Astrocyte (in vitro differentiated cells and primary cell): ENCODE results near the gene SLC35F5.

Experiments
- EZH2 ChIP-seq: IDR thresholded peaks from 2 replicates; pipeline ENCODE4 v1.6.1; 2012; ENCODE audit warnings: mild to moderate bottlenecking, low read length, inconsistent platforms; ENCODE audit not compliant: insufficient read depth
- TF ChIP-seq, protein P1 (sequence below): IDR thresholded peaks from 2 replicates; pipeline ENCODE4 v1.5.1; 2011; ENCODE audit warnings: low read depth, mild to moderate bottlenecking, inconsistent platforms, low read length, moderate library complexity; ENCODE audit not compliant: insufficient read depth

DNA sequence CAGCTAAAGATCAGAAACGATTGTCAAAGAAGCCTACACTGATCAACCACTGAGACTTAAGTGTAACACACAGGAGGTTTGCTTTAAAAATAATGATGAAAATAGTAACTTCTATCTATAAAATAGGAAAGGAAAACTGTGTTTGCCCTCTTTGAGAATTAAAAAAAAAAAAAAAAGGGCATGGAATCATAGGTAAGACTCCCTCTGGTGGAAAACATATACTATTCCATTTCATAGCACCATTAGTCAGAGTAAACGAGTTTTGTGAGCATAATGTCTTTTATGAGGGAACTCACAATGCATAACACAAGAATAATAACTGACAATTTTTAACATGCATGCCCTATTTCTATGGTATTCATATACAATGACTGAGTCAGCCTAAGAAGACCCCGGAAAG, 36.3 kb downstream of the SLC35F5 start:
- TF ChIP-seq EZH2, result no peak
- TF ChIP-seq, protein P1, sequence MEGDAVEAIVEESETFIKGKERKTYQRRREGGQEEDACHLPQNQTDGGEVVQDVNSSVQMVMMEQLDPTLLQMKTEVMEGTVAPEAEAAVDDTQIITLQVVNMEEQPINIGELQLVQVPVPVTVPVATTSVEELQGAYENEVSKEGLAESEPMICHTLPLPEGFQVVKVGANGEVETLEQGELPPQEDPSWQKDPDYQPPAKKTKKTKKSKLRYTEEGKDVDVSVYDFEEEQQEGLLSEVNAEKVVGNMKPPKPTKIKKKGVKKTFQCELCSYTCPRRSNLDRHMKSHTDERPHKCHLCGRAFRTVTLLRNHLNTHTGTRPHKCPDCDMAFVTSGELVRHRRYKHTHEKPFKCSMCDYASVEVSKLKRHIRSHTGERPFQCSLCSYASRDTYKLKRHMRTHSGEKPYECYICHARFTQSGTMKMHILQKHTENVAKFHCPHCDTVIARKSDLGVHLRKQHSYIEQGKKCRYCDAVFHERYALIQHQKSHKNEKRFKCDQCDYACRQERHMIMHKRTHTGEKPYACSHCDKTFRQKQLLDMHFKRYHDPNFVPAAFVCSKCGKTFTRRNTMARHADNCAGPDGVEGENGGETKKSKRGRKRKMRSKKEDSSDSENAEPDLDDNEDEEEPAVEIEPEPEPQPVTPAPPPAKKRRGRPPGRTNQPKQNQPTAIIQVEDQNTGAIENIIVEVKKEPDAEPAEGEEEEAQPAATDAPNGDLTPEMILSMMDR, result peak; percentile 46
